C4-2B (cell line): Measurements from ENCODE around the gene CUL3.
"Not testable (repeated sequence)": the region's sequence is repeated elsewhere in the genome, so short reads cannot be mapped to it uniquely, and the experiment has no call there.

Experiments
- CTCF ChIP-seq: fragments of 450-650 bp; conservative IDR thresholded peaks from 2 replicates; pipeline ENCODE4 v1.5.1; 2017; ENCODE audit warnings: mild to moderate bottlenecking
- ZFX ChIP-seq: fragments of 450-650 bp; IDR thresholded peaks from 2 replicates; pipeline ENCODE4 v1.6.1; 2017

- not testable (repeated sequence) for TF ChIP-seq CTCF, ZFX
Observed at GRCh38 chr2:224602778-224603375, 17.7 kb upstream of the CUL3 start.
